ENCODE data around the gene ALS2. TPM values are rescaled to one million over a fixed set of nuclear protein-coding genes. Genes with fewer than 3 reads are reported as not detected.

ALS2 gene
- total RNA-seq, 1 donor from 2014 or later, result 28.4 TPM

- Mint-ChIP-seq H3K36me3 (ENCODE audit: low read depth) (peaks cover 37% of the 10 kb centered on the region), H3K27ac (ENCODE audit: unreplicated experiment) (no peak overlapping the region), H3K27me3 (ENCODE audit: low read depth) (no peaks in the 10 kb centered on the region), H3K9me3 (ENCODE audit: low read depth) (no peaks in the 10 kb centered on the region), H3K4me1 (ENCODE audit: low read depth) (peaks cover 11% of the 10 kb centered on the region), H3K4me3 (ENCODE audit: unreplicated experiment) (no peak overlapping the region)
- no peak for DNase-seq (ENCODE audit: low spot score)
- TF ChIP-seq, protein P1, sequence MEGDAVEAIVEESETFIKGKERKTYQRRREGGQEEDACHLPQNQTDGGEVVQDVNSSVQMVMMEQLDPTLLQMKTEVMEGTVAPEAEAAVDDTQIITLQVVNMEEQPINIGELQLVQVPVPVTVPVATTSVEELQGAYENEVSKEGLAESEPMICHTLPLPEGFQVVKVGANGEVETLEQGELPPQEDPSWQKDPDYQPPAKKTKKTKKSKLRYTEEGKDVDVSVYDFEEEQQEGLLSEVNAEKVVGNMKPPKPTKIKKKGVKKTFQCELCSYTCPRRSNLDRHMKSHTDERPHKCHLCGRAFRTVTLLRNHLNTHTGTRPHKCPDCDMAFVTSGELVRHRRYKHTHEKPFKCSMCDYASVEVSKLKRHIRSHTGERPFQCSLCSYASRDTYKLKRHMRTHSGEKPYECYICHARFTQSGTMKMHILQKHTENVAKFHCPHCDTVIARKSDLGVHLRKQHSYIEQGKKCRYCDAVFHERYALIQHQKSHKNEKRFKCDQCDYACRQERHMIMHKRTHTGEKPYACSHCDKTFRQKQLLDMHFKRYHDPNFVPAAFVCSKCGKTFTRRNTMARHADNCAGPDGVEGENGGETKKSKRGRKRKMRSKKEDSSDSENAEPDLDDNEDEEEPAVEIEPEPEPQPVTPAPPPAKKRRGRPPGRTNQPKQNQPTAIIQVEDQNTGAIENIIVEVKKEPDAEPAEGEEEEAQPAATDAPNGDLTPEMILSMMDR (IDR thresholded peaks at IDR 0.05), result no peak
These were observed 76.2 kb downstream of the ALS2 start for GRCh38 chr2:201704536-201704935.

DNA sequence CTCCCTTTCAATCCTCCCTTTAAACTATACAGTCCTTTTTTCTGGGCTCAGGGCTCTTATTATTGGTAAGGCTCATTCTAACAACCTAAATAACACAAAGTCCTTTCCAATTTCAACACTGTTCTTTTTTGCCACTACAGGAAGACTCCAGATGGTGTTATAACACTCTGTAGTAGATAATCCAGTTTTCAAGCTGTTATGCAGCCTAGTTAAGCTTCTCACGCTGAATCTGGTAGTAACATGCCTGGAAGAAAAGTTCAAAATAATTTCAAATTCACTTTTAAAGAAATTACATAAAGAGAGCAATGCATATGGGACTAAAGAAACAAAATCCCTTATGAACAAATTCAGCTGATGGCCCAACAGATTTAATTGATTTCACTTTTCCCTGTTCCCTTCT lies 79.1 kb downstream of the ALS2 start:
- Mint-ChIP-seq H3K4me3 (ENCODE audit: unreplicated experiment) (no peak overlapping the region), H3K27ac (ENCODE audit: unreplicated experiment) (no peak overlapping the region), H3K4me1 (ENCODE audit: low read depth) (peaks cover 37% of the 10 kb centered on the region), H3K36me3 (ENCODE audit: low read depth) (peaks cover 19% of the 10 kb centered on the region), H3K9me3 (ENCODE audit: low read depth) (no peaks in the 10 kb centered on the region), H3K27me3 (ENCODE audit: low read depth) (no peaks in the 10 kb centered on the region)
- TF ChIP-seq, protein P1 (IDR thresholded peaks at IDR 0.05), result no peak
- no peak for DNase-seq (ENCODE audit: low spot score)

DNA sequence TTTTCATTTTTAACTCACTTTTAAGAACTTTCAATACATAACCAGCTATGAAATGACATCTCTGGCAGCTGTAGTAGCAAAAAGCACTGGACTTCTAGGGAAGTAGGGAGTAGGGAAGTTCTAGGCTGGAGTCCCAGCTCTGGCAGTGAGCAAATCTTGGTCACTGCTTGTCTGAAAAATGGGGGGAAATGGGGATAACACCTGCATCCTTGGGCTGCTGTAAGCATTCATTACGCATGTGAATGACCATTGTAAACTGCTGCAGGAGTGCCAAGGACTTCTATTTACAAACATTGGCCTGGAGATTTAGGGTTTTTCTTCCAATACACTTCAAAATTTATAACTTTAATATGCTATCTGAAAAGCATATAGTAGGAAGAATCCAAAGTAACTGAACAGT lies 81.3 kb downstream of the ALS2 start:
- Mint-ChIP-seq H3K4me1 (ENCODE audit: low read depth) (peaks cover 43% of the 10 kb centered on the region), H3K36me3 (ENCODE audit: low read depth) (peaks cover 11% of the 10 kb centered on the region), H3K27ac (ENCODE audit: unreplicated experiment) (peak overlapping the region; percentile 37), H3K27me3 (ENCODE audit: low read depth) (no peaks in the 10 kb centered on the region), H3K4me3 (ENCODE audit: unreplicated experiment) (no peak overlapping the region), H3K9me3 (ENCODE audit: low read depth) (no peaks in the 10 kb centered on the region)
- DNase-seq (ENCODE audit: low spot score), result no peak
- TF ChIP-seq, protein P1 (IDR thresholded peaks at IDR 0.05), result no peak

- H3K27me3 Mint-ChIP-seq (ENCODE audit: low read depth), result no peaks in the 10 kb centered on the region
- DNase-seq (ENCODE audit: low spot score), result no peak
- no peak within 1 kb of the TSS for H3K4me3 Mint-ChIP-seq (ENCODE audit: unreplicated experiment)
- no peaks in the 10 kb centered on the region for H3K9me3 Mint-ChIP-seq (ENCODE audit: low read depth)
- TF ChIP-seq, protein P1 (IDR thresholded peaks at IDR 0.05), result no peak
- H3K27ac Mint-ChIP-seq (ENCODE audit: unreplicated experiment), result peak within 1 kb of the TSS; percentile 58
- peaks cover 43% of the 10 kb centered on the region for H3K4me1 Mint-ChIP-seq (ENCODE audit: low read depth)
- peaks cover 6% of the 10 kb centered on the region for H3K36me3 Mint-ChIP-seq (ENCODE audit: low read depth)
These were observed 82.0 kb downstream of the ALS2 start, which contains the start of gene MPP4 for GRCh38 chr2:201698588-201699226. Gene MPP4 (minus strand): TSS chr2:201698644. CDS start chr2:201693954, 4,690 bp downstream.

DNA sequence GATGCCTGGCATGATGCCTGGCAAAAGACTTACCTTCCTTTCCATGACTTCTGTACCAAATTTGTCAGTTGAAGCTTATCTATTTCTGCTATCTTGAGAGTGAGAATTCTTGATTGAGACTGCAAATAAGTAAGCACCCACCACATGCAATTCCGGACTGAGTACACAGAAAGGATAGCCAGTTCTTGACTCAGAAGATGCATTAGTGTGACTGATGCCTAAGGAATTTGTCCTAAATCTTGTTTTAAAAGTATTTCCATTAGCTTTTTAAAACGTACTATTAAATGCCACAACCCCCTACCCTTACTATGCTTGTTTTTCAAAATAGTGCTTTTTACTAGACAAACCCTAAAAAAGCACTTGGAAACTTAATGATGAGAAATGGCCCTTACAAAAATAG lies 82.8 kb downstream of the ALS2 start:
- H3K27ac Mint-ChIP-seq (ENCODE audit: unreplicated experiment), result peak overlapping the region; percentile 58
- TF ChIP-seq, protein P1 (IDR thresholded peaks at IDR 0.05), result no peak
- no peaks in the 10 kb centered on the region for H3K27me3 Mint-ChIP-seq (ENCODE audit: low read depth)
- no peaks in the 10 kb centered on the region for H3K9me3 Mint-ChIP-seq (ENCODE audit: low read depth)
- H3K4me1 Mint-ChIP-seq (ENCODE audit: low read depth), result peaks cover 43% of the 10 kb centered on the region
- peaks cover 2% of the 10 kb centered on the region for H3K36me3 Mint-ChIP-seq (ENCODE audit: low read depth)
- no peak overlapping the region for H3K4me3 Mint-ChIP-seq (ENCODE audit: unreplicated experiment)
- DNase-seq (ENCODE audit: low spot score), result no peak
